ENCODE measurements around the gene CD209.

The CD209 gene

DNA sequence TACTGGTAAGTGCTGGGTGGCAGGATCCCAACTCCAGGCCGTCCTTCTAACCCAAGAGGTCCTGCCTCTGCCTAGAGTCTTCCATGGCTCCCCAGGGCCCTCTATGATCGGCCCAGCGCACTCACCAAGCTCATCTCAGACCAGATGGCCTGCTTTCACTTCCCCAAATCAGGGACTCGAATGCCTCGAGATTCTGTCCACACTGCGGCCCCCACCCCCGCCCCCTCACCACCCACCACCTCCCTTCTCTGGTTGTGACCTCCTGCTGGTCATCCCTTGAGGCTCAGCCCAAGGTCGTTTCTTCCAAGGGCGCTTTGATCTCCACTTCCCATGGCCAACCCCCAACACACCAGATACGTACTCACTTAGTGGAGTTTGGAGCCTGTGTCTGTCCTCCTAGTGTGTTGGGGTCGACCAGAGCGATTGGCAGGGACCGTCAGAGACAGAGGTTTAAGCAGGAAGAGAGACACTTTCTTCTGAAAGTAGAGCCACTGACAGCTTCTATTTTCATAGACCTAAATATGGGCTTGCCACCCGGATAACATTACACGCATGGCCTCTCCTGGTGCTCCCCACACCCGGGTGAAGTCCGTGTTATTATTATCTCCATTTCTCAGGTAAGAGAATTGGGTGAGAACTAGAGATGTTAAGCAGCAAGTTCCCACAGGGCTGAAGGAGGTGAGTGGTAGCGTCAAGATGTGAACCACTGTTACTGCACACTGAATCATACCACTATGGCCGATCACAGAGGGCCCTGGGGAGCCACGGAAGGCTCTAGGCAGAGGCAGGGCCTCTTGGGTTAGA is 45.5 kb downstream of the CD209 start, which contains the start of gene FCER2:
Gene FCER2 (minus strand): TSS at position 478 of the 804 bp plus-strand sequence. CDS start 2,371 bp downstream, outside the sequence.
- no peak within 1 kb of the TSS for H3K4me3 ChIP-seq (ENCODE audit: low read length)
- peaks cover 18% of the 10 kb centered on the region for H3K27me3 ChIP-seq (ENCODE audit: control insufficient read depth, insufficient read depth, low read length)
- no peak within 1 kb of the TSS for H3K4me2 ChIP-seq (ENCODE audit: low read length)
- no peaks in the 10 kb centered on the region for H3K36me3 ChIP-seq (ENCODE audit: insufficient read depth, low read length)
- H3K9ac ChIP-seq (ENCODE audit: low read depth, low read length) = no peak within 1 kb of the TSS
- H3K9me3 ChIP-seq (replicated peaks; ENCODE audit: low read length) = no peaks in the 10 kb centered on the region
- H3K4me1 ChIP-seq (ENCODE audit: control insufficient read depth, insufficient read depth, low read length) = no peaks in the 10 kb centered on the region

DNA sequence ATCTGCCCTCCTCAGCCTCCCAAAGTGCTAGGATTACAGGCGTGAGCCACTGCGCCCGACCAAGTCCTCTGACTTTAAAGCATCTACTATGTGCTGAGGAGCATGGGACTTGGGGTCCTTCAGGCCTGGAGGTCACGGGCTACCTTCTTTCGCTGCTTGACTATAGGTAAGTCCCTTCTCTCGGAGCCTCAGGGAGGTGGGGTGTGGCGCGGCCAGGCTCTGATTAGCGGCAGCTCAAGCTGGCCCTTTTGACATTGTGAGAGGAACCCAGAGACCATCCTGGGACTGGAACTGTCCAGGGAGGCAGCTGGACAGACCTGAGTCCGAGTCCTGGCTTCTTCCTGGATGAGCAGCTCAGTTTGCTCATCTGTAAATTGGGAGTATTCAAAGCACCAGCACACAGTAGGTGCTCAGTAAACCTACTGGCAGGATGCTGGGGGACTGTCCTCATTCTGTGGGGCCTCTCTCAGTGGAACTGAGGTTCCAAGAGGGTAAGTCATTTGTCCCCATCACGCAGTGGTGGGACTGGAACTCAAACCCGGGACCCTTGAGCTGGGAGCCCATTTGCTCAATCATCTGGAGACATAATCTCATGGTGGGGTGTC is 46.2 kb downstream of the CD209 start:
- Histone ChIP-seq H3K4me1 (ENCODE audit: control insufficient read depth, insufficient read depth, low read length) (no peaks in the 10 kb centered on the region), H3K27me3 (ENCODE audit: control insufficient read depth, insufficient read depth, low read length) (peaks cover 18% of the 10 kb centered on the region), H3K4me3 (ENCODE audit: low read length) (no peak overlapping the region), H3K9me3 (replicated peaks; ENCODE audit: low read length) (no peaks in the 10 kb centered on the region), H3K36me3 (ENCODE audit: insufficient read depth, low read length) (no peaks in the 10 kb centered on the region), H3K9ac (ENCODE audit: low read depth, low read length) (no peak overlapping the region), H3K4me2 (ENCODE audit: low read length) (no peak overlapping the region)

DNA sequence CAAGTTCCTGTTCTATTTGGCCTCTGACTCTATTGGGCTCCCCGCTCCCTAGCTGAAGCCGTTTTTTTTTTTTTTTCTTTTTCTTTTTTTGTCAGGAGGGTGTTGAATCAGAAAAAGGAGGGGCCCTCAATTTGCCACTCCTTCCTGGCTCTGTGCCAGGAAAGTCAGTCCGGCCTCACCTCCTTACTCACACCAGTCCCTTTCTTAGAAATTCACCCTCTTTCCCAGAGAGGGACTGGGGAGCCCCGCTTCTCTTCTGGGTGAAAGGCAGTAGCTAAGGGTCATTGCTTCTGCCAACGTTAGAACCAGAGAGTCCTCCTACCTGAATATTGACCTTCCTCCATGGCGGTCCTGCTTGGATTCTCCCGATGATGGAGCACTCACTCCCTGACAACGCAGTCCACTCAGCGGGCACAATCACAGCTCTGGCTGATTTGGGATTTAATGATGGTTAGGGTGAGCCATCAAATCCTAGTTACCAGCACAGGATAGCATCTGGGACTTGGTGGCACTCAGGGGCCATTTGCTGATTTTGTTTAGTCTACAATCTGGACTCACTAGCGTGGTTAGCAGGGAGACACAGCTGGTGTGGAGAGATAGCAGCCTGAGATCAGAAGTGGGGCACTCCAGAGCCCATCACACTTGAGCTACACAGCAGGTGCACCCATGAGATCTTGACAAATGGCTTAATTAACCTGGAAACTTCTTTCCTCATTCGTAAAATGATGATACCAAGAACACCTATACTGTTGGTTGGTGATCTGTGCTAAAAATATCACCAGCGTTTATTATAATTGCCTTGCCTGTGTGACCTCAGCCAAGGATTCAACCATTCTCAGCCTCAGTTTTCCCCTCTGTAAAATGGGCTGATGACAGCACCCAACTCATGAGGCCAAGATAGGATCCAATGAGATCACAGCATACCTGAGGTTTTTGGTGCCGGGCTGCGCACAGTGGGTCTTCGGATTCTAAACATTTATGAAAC is 47.6 kb downstream of the CD209 start:
- H3K36me3 ChIP-seq (ENCODE audit: insufficient read depth, low read length) = no peaks in the 10 kb centered on the region
- no peaks in the 10 kb centered on the region for H3K4me1 ChIP-seq (ENCODE audit: control insufficient read depth, insufficient read depth, low read length)
- H3K4me2 ChIP-seq (ENCODE audit: low read length) = no peak overlapping the region
- H3K27me3 ChIP-seq (ENCODE audit: control insufficient read depth, insufficient read depth, low read length) = peaks cover 23% of the 10 kb centered on the region
- no peaks in the 10 kb centered on the region for H3K9me3 ChIP-seq (replicated peaks; ENCODE audit: low read length)
- H3K9ac ChIP-seq (ENCODE audit: low read depth, low read length) = no peak overlapping the region
- no peak overlapping the region for H3K4me3 ChIP-seq (ENCODE audit: low read length)

DNA sequence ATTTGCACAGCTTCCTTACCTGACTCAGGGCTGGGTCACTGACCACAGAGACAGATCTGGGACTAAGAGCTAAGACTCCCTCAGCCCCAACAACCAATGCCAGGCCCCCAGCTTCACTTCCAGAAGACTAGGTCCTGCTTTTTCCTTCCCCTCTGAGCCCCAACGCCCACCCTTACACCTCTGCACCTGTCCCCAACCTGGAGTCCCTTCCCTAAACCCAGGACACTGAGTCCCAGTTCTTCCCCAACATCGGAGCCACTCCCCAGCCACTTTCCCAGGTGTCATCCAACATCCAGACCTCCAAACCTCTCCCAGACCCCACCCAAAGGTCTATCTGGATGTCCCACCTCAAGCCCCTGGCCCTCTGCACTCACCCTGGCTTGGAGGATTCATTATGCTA is 48.3 kb downstream of the CD209 start:
- no peak overlapping the region for H3K9ac ChIP-seq (ENCODE audit: low read depth, low read length)
- no peak overlapping the region for H3K4me3 ChIP-seq (ENCODE audit: low read length)
- no peaks in the 10 kb centered on the region for H3K36me3 ChIP-seq (ENCODE audit: insufficient read depth, low read length)
- H3K27me3 ChIP-seq (ENCODE audit: control insufficient read depth, insufficient read depth, low read length) = peaks cover 23% of the 10 kb centered on the region
- H3K4me1 ChIP-seq (ENCODE audit: control insufficient read depth, insufficient read depth, low read length) = no peaks in the 10 kb centered on the region
- H3K4me2 ChIP-seq (ENCODE audit: low read length) = no peak overlapping the region
- H3K9me3 ChIP-seq (replicated peaks; ENCODE audit: low read length) = no peaks in the 10 kb centered on the region

DNA sequence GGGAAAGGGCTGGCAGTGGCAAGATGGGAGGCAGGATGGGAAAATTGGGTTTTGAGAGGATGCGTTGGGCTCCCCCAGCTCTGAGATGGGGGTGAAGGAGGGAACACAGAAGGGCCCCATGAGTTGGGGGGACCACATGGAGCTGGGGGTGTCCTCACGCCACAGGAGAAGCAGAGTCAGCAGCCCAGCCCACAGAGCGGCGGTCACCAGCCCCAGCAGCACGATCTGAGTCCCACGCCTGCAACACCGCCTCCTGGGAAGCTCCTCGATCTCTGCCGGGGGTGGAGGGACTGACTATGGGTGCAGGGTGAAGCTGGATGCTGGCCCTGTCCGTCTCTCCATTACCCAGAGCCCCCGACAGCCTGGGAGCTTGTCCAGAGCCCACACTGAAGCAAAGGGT is 48.8 kb downstream of the CD209 start:
- Histone ChIP-seq H3K36me3 (ENCODE audit: insufficient read depth, low read length) (no peaks in the 10 kb centered on the region), H3K4me3 (ENCODE audit: low read length) (no peak overlapping the region), H3K9me3 (replicated peaks; ENCODE audit: low read length) (no peaks in the 10 kb centered on the region), H3K27me3 (ENCODE audit: control insufficient read depth, insufficient read depth, low read length) (peaks cover 23% of the 10 kb centered on the region), H3K4me2 (ENCODE audit: low read length) (no peak overlapping the region), H3K4me1 (ENCODE audit: control insufficient read depth, insufficient read depth, low read length) (no peaks in the 10 kb centered on the region), H3K9ac (ENCODE audit: low read depth, low read length) (no peak overlapping the region)

DNA sequence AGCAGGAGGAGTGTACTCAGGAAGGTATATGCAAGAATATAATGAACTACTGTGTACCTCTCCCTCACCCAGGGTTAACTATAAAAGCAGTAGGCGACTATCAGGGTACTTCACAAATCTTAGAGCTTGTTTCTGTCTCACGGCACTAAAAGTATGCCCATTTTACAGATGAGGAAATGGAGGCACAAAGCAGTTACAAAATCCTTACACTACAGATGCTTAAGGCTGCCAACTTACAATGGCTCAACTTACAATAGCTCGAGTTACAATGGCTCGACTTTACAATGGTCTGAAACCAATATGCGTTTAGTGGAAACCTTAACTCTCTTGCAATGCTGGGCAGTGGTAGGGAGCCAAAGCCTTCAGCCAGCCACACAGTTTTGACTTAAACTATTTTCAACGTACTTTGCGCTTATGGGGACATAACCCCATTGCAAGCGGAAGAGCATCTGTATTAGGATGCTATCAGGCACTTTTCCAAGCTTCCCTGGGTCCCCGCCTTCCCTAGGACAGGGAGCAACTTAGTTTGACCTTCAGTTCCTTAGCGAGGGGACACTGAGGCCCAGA is 49.5 kb downstream of the CD209 start:
- Histone ChIP-seq H3K4me3 (ENCODE audit: low read length) (no peak overlapping the region), H3K9ac (ENCODE audit: low read depth, low read length) (no peak overlapping the region), H3K36me3 (ENCODE audit: insufficient read depth, low read length) (no peaks in the 10 kb centered on the region), H3K4me1 (ENCODE audit: control insufficient read depth, insufficient read depth, low read length) (no peaks in the 10 kb centered on the region), H3K4me2 (ENCODE audit: low read length) (no peak overlapping the region), H3K27me3 (ENCODE audit: control insufficient read depth, insufficient read depth, low read length) (peaks cover 23% of the 10 kb centered on the region), H3K9me3 (replicated peaks; ENCODE audit: low read length) (no peaks in the 10 kb centered on the region)

DNA sequence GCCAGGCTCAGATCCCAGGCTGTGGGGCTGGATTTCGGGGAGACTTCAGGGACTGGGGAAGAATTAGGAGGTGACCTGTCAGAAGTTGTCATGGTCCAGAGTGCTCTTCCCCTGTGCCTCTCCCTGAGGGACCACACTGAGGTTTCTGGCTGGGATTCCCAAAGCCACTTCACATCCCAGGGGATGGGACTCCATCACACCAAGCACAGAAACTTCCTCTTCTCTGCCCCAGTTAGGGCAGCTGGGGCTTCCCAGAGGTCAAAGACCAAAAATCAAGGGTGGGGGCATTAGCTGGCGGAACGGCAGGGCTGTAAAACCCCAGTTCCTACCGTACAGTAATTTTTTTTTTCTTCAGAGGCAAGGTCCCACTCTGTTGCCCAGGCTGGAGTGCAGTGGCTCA is 52.8 kb downstream of the CD209 start:
- Histone ChIP-seq H3K4me2 (ENCODE audit: low read length) (no peak overlapping the region), H3K27me3 (ENCODE audit: control insufficient read depth, insufficient read depth, low read length) (peaks cover 19% of the 10 kb centered on the region), H3K9ac (ENCODE audit: low read depth, low read length) (no peak overlapping the region), H3K4me3 (ENCODE audit: low read length) (no peak overlapping the region), H3K36me3 (ENCODE audit: insufficient read depth, low read length) (no peaks in the 10 kb centered on the region), H3K9me3 (replicated peaks; ENCODE audit: low read length) (no peaks in the 10 kb centered on the region), H3K4me1 (ENCODE audit: control insufficient read depth, insufficient read depth, low read length) (no peaks in the 10 kb centered on the region)

DNA sequence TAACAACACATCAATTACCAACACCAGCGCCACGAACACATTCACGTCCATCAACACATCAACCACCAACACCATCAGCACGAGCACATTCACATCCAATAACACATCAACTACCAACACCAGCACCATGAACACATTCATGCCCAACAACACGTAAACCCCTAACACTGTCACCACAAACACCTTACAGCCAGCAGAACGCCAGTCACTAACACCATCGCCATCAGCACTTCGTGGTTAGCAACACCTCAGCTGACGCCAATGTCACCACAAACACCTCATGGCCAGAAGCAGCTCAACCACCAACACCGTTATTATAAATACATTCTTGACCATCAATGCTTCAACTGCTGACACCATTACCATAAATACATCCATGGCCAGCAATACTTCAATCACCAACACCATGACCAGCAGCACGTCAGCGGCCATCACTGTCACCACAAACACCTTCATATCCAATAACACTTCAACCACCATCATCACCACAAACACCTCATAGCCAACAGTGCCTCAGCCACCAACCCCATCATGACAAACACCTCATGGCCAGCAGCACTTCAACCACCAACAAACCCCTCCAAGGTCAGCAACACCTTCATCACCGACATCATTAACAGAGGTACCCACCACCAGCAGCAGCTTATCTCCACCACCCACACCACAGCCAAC is 54.8 kb downstream of the CD209 start:
- peaks cover 9% of the 10 kb centered on the region for H3K27me3 ChIP-seq (ENCODE audit: control insufficient read depth, insufficient read depth, low read length)
- no peak overlapping the region for H3K9ac ChIP-seq (ENCODE audit: low read depth, low read length)
- H3K36me3 ChIP-seq (ENCODE audit: insufficient read depth, low read length) = no peaks in the 10 kb centered on the region
- H3K4me3 ChIP-seq (ENCODE audit: low read length) = no peak overlapping the region
- H3K9me3 ChIP-seq (replicated peaks; ENCODE audit: low read length) = no peaks in the 10 kb centered on the region
- H3K4me1 ChIP-seq (ENCODE audit: control insufficient read depth, insufficient read depth, low read length) = no peaks in the 10 kb centered on the region
- no peak overlapping the region for H3K4me2 ChIP-seq (ENCODE audit: low read length)

DNA sequence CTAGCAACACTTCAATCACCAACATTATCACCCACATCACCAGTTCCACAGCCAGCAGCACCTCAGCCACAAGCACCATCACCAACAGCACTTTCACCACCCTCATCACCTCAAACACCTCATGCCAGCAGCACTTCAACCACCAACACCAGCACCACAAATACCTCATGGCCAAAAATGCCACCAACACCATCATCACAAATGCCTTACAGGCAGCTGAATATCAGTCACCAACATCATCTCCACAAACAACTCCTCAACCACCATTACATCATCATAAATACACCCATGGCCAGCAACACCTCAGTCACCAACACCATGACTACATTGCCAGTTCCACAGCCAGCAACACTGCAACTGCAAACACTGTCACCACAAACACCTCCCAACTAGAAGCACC is 55.8 kb downstream of the CD209 start:
- H3K4me2 ChIP-seq (ENCODE audit: low read length) = no peak overlapping the region
- H3K9ac ChIP-seq (ENCODE audit: low read depth, low read length) = no peak overlapping the region
- H3K27me3 ChIP-seq (ENCODE audit: control insufficient read depth, insufficient read depth, low read length) = peaks cover 5% of the 10 kb centered on the region
- no peaks in the 10 kb centered on the region for H3K4me1 ChIP-seq (ENCODE audit: control insufficient read depth, insufficient read depth, low read length)
- no peaks in the 10 kb centered on the region for H3K9me3 ChIP-seq (replicated peaks; ENCODE audit: low read length)
- H3K36me3 ChIP-seq (ENCODE audit: insufficient read depth, low read length) = no peaks in the 10 kb centered on the region
- no peak overlapping the region for H3K4me3 ChIP-seq (ENCODE audit: low read length)

DNA sequence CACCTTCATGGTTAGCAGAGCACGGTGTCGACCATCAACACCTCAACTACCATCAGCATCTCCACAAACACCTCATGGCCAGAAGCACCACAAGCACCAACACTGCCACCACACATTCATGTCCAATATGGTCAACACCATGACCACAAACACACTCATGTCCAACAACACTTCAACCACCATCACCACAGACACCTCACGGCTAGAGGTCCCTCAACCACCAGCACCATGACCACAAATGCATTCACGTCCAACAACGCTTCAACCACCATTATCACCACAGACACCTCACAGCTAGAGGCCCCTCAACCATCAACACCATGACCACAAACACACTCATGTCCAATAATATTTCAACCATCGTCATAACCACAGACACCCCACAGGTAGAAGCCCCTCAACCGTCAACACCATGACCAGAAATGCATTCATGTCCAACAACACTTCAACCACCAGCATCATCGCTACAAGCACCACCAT is 56.5 kb downstream of the CD209 start:
- Histone ChIP-seq H3K9me3 (replicated peaks; ENCODE audit: low read length) (no peaks in the 10 kb centered on the region), H3K9ac (ENCODE audit: low read depth, low read length) (no peak overlapping the region), H3K4me3 (ENCODE audit: low read length) (no peak overlapping the region), H3K36me3 (ENCODE audit: insufficient read depth, low read length) (no peaks in the 10 kb centered on the region), H3K4me2 (ENCODE audit: low read length) (no peak overlapping the region), H3K27me3 (ENCODE audit: control insufficient read depth, insufficient read depth, low read length) (peaks cover 5% of the 10 kb centered on the region), H3K4me1 (ENCODE audit: control insufficient read depth, insufficient read depth, low read length) (no peaks in the 10 kb centered on the region)
